GM08714 (cell line): Measurements from ENCODE around the gene ATP11A.

Experiments
- H3K4me3 ChIP-seq: fragments of 200-500 bp; sonication (Bioruptor generic); 2 replicates; pipeline ENCODE4 v1.5.1; 2014; ENCODE audit warnings: mild to moderate bottlenecking, low read length, inconsistent platforms
- ZNF274 ChIP-seq: IDR thresholded peaks from 2 replicates; pipeline ENCODE4 v1.6.1; 2012; ENCODE audit warnings: mild to moderate bottlenecking, low read depth, low read length

Gene ATP11A

GRCh38 chr13:112689303-112690245 lies at the start of gene ATP11A:
ATP11A (plus strand) TSS chr13:112690038; CDS start chr13:112690417, 379 bp downstream.
- H3K4me3 ChIP-seq = peak within 1 kb of the TSS; percentile 82
- TF ChIP-seq ZNF274 = no peak

DNA sequence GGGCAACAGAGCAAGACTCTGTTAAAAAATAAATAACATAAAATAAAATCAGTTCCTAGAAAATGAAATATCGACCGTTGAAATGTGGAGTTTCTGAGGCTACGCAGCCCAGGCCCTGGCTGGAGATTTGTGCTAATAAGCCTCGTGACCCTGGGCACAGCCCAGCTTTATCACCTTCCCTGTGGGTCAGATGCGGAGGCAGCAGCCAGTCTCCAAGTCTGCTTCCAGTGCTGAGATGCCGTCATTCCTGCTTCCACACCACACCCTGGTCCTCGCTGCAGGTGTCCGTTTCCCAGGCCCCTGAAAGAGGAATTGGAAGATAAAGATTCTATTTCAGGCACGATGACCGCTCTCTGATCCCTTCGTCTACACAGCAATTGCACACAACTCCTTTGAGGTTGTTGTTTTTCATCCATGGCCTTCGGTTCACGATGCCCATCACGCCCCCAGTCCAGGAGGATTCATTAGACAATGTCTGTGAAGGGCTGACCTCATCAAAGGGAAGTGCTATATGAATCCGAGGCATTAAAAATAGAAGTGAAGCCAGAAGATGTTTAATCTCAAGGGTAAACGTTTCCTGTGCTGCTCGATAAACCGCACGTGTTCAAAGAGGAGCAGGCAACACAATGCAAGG lies 48.3 kb upstream of the ATP11A start:
- no peak for TF ChIP-seq ZNF274
- no peak overlapping the region for H3K4me3 ChIP-seq

DNA sequence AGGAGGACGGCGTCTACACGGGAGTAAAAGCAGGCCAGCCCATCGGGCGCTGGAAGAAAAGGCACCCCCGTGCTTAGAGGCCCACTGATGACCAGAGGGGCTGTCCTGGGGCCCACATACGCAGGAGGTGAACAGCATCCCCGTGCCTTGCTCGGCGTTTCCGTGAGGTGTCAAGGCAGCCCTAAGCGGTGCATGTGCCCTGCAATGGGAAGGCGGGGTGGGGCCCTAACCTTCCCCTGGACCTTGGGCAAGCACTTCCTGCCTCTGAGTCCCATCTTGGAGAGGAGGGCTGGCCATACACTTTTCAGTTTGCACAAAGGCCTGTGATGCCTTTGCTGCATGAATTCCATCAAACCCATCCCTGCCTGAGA lies 47.8 kb upstream of the ATP11A start:
- H3K4me3 ChIP-seq = no peak overlapping the region
- no peak for TF ChIP-seq ZNF274

GRCh38 chr13:112643759-112644459 lies 45.9 kb upstream of the ATP11A start:
- no peak overlapping the region for H3K4me3 ChIP-seq

DNA sequence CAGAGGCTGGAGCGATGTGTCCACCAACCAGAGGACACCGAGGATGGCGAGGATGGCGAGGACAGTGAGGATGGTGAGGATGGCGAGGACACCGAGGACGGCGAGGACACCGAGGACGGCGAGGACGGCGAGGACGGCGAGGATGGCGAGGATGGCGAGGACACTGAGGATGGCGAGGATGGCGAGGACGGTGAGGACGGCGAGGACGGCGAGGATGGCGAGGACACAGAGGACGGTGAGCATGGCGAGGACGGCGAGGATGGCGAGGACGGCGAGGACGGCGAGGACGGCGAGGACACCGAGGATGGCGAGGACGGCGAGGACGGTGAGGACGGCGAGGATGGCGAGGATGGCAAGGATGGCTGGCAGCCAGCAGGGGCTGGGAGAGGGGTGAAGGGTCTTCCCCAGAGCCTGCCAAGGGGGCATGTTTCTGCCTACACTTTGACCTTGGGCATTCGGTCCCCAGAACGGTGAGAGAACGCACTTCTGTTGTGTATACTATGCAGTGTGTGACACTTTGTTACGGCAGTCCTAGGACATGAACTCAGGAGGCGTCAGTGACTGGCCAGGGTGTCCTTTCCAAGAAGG lies 44.4 kb upstream of the ATP11A start:
- no peak overlapping the region for H3K4me3 ChIP-seq
- TF ChIP-seq ZNF274 = no peak

More at GRCh38 chr13:112643759-112644459, 45.9 kb upstream of the ATP11A start:
- no peak for TF ChIP-seq ZNF274

DNA sequence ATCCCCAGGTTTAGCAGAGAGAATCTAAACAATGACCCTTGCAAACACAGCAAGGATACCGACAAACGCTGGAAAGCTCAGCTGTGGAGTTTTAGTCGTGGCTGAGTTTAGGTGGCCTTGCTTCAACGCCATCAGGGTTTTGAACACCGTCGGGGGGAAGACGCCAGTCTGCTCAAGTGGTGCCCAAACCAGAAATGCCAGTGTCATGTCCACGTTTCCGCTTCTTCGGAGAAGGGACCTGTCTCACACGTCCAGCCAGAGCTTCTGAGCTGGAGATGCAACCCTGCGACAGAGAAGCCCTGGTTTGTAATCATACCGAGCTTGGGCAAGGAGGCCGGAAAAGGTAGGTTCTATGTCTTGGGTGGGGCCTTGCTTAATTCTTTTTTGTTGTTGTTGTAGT lies 42.6 kb upstream of the ATP11A start:
- H3K4me3 ChIP-seq = no peak overlapping the region
- no peak for TF ChIP-seq ZNF274

- no peak for TF ChIP-seq ZNF274
- H3K4me3 ChIP-seq = no peak overlapping the region
These were observed 41.7 kb upstream of the ATP11A start for GRCh38 chr13:112648101-112648500.

DNA sequence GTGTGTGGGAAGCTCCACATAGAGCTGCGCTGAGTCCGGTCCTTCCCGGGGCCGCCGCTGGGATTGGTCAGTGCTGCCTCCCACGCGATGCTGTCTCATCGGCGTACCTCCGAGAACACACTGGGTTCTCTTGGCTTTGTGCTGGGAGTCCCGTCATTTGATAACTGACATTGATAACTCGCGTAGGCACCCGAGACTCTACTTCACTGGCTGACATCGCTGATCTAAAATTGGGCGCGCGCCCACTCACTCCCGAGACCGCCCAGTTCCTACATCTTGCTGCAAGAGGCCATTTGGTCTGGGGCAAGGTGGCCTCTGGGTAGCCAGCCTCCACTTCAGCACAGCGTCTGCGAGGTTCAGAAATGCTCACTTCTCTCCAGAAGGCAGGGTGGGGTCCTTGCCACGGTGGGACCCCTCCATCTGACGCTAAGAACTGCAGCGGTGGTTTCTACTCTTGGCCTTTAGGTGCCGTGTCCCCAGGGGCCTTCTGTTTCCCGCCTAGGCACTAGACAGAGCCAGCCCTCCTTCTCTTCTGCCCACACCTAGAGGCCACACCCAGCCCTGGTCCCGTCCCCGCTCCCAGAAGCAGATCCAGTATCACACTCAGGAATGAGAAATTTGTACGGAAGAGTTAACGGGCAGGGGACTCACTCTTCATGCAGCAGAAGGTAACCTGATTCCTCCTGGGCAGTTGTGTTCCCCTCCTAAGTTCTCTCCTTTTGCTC lies 40.7 kb upstream of the ATP11A start:
- no peak for TF ChIP-seq ZNF274
- H3K4me3 ChIP-seq = no peak overlapping the region

DNA sequence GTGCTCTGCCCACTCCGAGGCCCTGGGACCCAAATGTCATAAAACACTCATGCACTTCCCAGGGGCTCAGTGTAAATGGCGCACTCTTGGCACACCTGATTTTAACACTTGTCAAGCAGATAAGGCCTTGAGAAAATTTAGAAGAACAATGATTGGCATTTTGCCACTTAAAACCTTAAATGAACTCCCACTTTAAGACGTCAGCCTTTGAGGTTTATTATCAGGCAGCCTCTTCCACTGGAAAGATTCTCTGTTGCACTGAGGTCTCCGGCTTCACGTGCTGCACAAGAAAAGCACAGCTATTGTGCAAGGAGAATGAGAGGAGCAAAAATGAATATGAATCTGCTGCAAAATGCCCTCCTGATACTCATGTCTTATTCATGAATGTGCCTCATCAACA lies 38.5 kb upstream of the ATP11A start:
- H3K4me3 ChIP-seq = no peak overlapping the region
- TF ChIP-seq ZNF274 = no peak

DNA sequence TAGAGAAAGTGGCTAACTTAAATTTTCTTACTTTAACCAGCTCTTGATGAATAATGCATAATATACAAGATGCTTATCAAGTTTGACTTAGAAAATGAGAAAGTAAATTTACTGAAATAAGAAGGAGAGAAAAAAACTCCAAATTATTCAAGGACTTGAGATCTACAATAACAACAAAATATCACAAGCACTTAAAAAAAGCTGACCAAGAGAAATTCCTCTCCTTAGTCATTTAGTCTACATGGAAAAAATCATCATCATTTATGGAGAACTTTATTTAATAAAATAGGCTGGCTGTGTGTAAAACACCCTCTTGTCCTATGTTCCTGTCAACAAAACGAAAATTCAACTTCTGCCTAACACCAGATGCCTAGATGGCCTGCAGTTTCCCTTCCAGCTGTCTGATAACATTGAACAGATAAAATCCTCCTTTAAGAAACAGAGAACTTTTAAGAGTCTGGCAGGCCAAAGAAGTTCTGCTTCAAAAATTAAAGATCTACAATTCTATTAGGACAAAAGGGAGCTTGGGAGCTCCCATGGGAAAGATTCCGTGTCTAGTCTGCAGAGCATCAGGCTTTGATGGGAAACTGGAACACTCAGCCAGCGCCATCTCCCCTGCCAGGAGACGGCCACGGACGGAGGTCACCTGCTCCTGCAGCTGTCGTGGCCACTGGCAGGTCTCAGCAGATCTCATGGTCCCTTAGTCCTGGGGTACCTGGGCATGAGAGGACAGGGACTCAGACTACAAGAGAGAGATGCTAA lies 37.9 kb upstream of the ATP11A start:
- TF ChIP-seq ZNF274 = no peak
- no peak overlapping the region for H3K4me3 ChIP-seq

DNA sequence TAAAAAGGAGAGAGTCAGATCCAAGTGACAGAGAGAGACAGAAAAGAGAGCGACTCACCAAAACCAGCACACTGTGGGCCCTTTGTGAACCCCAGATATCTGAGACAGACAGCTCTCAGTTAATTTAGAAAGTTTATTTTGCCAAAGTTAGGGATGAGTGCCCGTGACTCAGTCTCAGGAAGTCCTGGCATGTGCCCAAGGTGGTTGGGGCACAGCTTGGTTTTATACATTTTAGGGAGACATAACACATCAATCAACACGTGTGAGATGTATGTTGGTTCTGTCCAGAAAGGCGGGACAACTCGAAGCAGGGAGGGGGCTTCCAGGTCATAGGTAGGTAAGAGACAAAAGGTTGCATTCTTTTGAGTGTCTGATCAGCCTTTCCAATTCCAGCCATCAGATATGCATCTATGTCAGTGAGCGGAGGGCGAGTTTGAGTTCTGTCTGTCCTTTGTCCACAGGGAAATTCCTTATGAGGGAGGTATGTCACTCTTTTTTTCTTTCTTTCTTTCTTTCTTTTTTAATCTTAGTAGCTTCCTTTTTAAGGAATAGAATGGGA lies 37.2 kb upstream of the ATP11A start:
- no peak for TF ChIP-seq ZNF274
- H3K4me3 ChIP-seq = no peak overlapping the region

GRCh38 chr13:112653071-112653470 lies 36.8 kb upstream of the ATP11A start:
- H3K4me3 ChIP-seq = no peak overlapping the region
- no peak for TF ChIP-seq ZNF274

- TF ChIP-seq ZNF274 = no peak
- H3K4me3 ChIP-seq = no peak overlapping the region
These were observed 33.9 kb upstream of the ATP11A start for GRCh38 chr13:112655913-112656312.
